Stimulated activated CD8-positive, alpha-beta memory T cell treated with anti-CD3 and anti-CD28 coated beads, Interleukin-12 subunit alpha, Interleukin-12 subunit beta, amount 100 ng/mL, for 1 hour (primary cell): ENCODE measurements around the gene DESI1.

Experiments used
- DNase-seq: peaks from one replicate; pipeline ENCODE4 v3.0.0-alpha.2; 2020; ENCODE audit warnings: low read depth

The DESI1 gene

DNA sequence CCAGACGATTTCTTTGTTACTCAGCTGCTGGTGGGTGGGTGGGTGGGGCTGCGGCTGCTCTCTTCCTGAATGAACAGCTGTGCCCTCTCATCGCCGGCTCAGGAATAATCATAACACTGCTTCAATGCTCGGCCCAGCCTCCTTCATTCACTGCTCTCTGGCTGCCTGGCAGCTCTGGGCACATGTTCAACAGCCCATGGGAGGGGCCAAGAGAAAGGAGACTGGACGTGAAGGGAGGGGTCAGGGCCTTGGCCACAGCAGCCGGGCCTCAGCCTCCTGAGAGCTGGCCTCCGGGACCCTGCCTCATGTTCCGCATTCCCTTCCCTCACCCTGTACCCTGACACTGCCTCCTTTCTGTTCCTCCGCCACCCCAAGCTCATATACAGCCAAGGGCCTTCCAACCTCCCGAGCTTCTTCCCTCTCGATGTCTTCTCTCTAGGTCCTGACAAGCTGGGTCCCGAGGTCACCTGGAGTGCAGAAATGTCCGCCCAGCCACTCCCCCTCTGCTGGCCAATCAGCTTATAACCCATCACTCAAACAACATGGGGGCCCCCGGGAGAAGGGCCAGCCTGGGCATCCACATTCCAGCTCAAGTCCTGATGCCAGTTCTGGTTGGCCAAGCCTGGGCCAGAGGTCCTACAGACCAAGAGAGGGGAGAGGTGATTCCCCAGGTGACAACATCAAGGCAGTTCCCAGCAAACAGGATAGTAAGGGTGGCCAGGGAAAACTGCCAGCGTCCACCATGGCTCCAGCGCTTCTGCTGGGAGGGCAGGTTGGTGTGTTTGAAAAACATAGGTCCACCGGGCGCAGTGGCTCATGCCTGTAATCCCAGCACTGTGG, 63.2 kb downstream of the DESI1 start:
- no peak for DNase-seq

GRCh38 chr22:41556561-41556960, 64.3 kb downstream of the DESI1 start:
- DNase-seq = no peak

DNA sequence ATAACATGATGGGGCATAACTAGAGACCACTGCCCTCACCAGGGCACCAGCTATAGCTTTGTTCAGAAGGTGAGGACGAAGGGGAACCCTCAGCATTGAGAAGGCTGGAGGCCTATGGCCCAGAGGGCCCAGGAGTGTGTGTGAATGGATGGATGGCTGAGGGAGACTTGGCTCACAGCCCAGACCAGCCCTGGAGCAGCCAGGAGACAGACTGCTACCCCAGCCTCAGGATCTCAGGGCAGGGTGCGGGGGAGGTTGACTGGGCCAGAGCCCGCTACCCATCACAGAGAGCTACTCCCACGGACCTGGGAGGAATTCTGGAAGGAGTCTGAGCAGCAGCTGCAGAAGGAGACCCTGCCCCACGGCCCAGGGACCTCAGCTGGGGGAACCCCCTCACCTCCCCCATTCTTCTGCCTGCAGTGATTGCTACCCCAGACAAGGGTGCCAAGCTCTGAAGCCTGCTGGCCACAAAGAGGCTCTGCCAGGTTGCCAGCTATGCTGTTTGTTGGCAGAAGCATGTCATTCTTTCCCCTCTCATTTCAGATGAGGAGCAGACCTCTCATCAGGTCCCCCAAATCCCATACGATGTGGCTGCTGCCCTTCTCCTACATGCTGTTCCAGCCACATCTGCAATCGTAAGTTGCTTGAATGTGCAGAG, 65.4 kb downstream of the DESI1 start:
- DNase-seq = no peak

- no peak for DNase-seq
Measured at GRCh38 chr22:41551877-41552582, 68.8 kb downstream of the DESI1 start.

GRCh38 chr22:41550952-41551491, 69.8 kb downstream of the DESI1 start:
- no peak for DNase-seq

GRCh38 chr22:41548830-41549211, 72.0 kb downstream of the DESI1 start:
- DNase-seq = no peak
